ENCODE data around the gene CTSW. TPM values are rescaled to one million over a fixed set of nuclear protein-coding genes. Genes with fewer than 3 reads are reported as not detected.

The CTSW gene
- total RNA-seq, 6 donors from 2014 or later: 2.1 to 20.7 (median 11.4) TPM

GRCh38 chr11:65921876-65922275, 42.2 kb downstream of the CTSW start:
- Histone ChIP-seq H3K9me3 (no peaks in the 10 kb centered on the region), H3K4me3 (no peak overlapping the region), H3K4me1 (peaks cover 26 to 31% (median 27%) of the 10 kb centered on the region in 4 donors), H3K27me3 (no peaks in the 10 kb centered on the region), H3K27ac (no peak overlapping the region), H3K36me3 (peaks cover 0 to 25% (median 11%) of the 10 kb centered on the region in 4 donors)
- ATAC-seq (ENCODE audit: low FRiP score in 2 of 2): no peak
- no peak for DNase-seq
- 92 to 95% methylated on average over 9 to 10 of the region's 10 CpGs for WGBS, 2 donors
- TF ChIP-seq POLR2AphosphoS5 (IDR thresholded peaks at IDR 0.05): no peak
- TF ChIP-seq, protein P1, sequence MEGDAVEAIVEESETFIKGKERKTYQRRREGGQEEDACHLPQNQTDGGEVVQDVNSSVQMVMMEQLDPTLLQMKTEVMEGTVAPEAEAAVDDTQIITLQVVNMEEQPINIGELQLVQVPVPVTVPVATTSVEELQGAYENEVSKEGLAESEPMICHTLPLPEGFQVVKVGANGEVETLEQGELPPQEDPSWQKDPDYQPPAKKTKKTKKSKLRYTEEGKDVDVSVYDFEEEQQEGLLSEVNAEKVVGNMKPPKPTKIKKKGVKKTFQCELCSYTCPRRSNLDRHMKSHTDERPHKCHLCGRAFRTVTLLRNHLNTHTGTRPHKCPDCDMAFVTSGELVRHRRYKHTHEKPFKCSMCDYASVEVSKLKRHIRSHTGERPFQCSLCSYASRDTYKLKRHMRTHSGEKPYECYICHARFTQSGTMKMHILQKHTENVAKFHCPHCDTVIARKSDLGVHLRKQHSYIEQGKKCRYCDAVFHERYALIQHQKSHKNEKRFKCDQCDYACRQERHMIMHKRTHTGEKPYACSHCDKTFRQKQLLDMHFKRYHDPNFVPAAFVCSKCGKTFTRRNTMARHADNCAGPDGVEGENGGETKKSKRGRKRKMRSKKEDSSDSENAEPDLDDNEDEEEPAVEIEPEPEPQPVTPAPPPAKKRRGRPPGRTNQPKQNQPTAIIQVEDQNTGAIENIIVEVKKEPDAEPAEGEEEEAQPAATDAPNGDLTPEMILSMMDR (IDR thresholded peaks at IDR 0.05): no peak
- no peak for TF ChIP-seq EP300 (IDR thresholded peaks at IDR 0.05)
- no peak for TF ChIP-seq POLR2A (IDR thresholded peaks at IDR 0.05)

DNA sequence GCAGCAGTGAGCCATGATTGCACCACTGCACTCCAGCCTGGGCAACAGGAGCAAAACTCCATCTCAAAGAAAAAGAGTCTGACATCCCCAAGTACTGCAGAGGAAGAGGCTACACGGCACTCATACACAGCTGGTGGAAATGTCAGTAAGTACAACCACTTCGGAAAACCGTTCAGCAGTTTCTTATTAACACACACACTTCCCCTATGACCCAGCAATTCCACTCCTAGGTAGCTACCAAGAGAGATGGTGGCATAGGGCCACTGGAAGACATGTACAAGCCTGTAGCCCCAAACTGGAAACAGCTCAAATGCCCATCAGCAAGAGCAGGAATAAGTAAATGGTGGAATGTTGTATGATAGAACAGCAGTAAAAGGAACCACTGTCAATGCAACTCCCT, 42.9 kb downstream of the CTSW start:
- no peak overlapping the region for H3K27ac ChIP-seq
- DNase-seq (no peak), ATAC-seq (ENCODE audit: low FRiP score in 2 of 2) (no peak)
- H3K4me1 ChIP-seq: peaks cover 19 to 24% (median 21%) of the 10 kb centered on the region in 4 donors
- no peaks in the 10 kb centered on the region for H3K27me3 ChIP-seq
- H3K36me3 ChIP-seq: peaks cover 0 to 21% (median 11%) of the 10 kb centered on the region in 4 donors
- H3K9me3 ChIP-seq: no peaks in the 10 kb centered on the region
- WGBS, 2 donors: 63% methylated on average over 3 of the region's 3 CpGs; no CpG with 5 or more reads in 1 of the 2 donors
- no peak overlapping the region for H3K4me3 ChIP-seq
- no peak for TF ChIP-seq POLR2A (IDR thresholded peaks at IDR 0.05)
- no peak for TF ChIP-seq EP300 (IDR thresholded peaks at IDR 0.05)
- TF ChIP-seq, protein P1 (IDR thresholded peaks at IDR 0.05): no peak
- no peak for TF ChIP-seq POLR2AphosphoS5 (IDR thresholded peaks at IDR 0.05)

- ATAC-seq (ENCODE audit: low FRiP score in 2 of 2) (no peak), DNase-seq (no peak)
- Histone ChIP-seq H3K9me3 (no peaks in the 10 kb centered on the region), H3K27me3 (no peaks in the 10 kb centered on the region), H3K36me3 (peaks cover 0 to 21% (median 11%) of the 10 kb centered on the region in 4 donors), H3K27ac (no peak overlapping the region), H3K4me1 (peaks cover 8 to 20% (median 14%) of the 10 kb centered on the region in 4 donors), H3K4me3 (no peak overlapping the region)
- TF ChIP-seq POLR2AphosphoS5 (IDR thresholded peaks at IDR 0.05): no peak
- TF ChIP-seq POLR2A (IDR thresholded peaks at IDR 0.05): no peak
- TF ChIP-seq, protein P1 (IDR thresholded peaks at IDR 0.05): no peak
- TF ChIP-seq EP300 (IDR thresholded peaks at IDR 0.05): no peak
- WGBS, 2 donors: 73 to 84% methylated on average over 2 of the region's 2 CpGs
Observed at GRCh38 chr11:65925397-65925796, 45.8 kb downstream of the CTSW start.

DNA sequence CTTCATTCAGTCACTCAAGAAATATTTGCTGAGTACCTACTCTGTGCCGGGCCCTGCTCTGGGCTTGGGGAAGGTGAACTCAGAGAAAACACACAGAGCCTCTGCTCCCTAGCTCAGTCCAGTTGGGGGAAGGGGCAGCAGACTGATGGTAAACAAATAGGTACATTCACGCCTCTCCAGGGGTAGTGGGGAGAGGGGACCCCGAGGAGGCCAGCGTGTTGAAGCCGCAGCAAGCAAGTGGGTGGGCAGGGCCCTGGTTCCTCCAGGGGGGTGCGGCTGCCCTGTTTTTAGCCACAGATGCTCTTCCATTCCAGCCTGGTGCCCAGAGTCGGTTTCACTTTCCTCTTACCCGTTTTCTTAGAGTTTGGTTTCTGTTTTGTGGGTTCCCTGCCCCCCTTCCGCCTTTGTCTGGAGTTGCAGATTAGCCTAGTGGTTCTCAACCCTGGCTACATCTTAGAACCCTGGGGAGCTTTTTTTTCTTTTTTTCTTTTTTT, 48.3 kb downstream of the CTSW start:
- peak overlapping the region; percentile 52 to 76 (median 66) for H3K27ac ChIP-seq
- peak in 1 of 2 donors; percentile 57 for DNase-seq
- H3K36me3 ChIP-seq: peaks cover 0 to 9% (median 6%) of the 10 kb centered on the region in 4 donors
- peaks cover 0 to 9% (median 5%) of the 10 kb centered on the region in 4 donors for H3K4me1 ChIP-seq
- 36 to 45% methylated on average over 9 of the region's 9 CpGs for WGBS, 2 donors
- no peaks in the 10 kb centered on the region for H3K9me3 ChIP-seq
- TF ChIP-seq, protein P1 (IDR thresholded peaks at IDR 0.05): no peak
- no peak for TF ChIP-seq EP300 (IDR thresholded peaks at IDR 0.05)
- TF ChIP-seq POLR2A (IDR thresholded peaks at IDR 0.05): no peak
- no peak for TF ChIP-seq POLR2AphosphoS5 (IDR thresholded peaks at IDR 0.05)
- no peaks in the 10 kb centered on the region for H3K27me3 ChIP-seq
- peak in 1 of 2 donors; percentile 67 for ATAC-seq (ENCODE audit: low FRiP score in 2 of 2)
- peak overlapping the region in 3 of 4 donors; percentile 6 to 31 (median 13) for H3K4me3 ChIP-seq

- no peaks in the 10 kb centered on the region for H3K27me3 ChIP-seq
- ATAC-seq (ENCODE audit: low FRiP score in 2 of 2): no peak
- no peak for TF ChIP-seq EP300 (IDR thresholded peaks at IDR 0.05)
- no peak for TF ChIP-seq POLR2A (IDR thresholded peaks at IDR 0.05)
- TF ChIP-seq, protein P1 (IDR thresholded peaks at IDR 0.05): no peak
- TF ChIP-seq POLR2AphosphoS5 (IDR thresholded peaks at IDR 0.05): no peak
- H3K36me3 ChIP-seq: peaks cover 0 to 2% (median 0%) of the 10 kb centered on the region in 4 donors
- DNase-seq: no peak
- H3K4me1 ChIP-seq: peaks cover 0 to 9% (median 5%) of the 10 kb centered on the region in 4 donors
- WGBS, 2 donors: 53 to 70% methylated on average over 6 of the region's 6 CpGs
- H3K27ac ChIP-seq: peak overlapping the region in 2 of 4 donors; percentile 9 to 76
- no peak overlapping the region for H3K4me3 ChIP-seq
- no peaks in the 10 kb centered on the region for H3K9me3 ChIP-seq
Observed at GRCh38 chr11:65928667-65929066, 49.0 kb downstream of the CTSW start.
